Kidney capillary endothelial cell (primary cell): ENCODE measurements around the gene APBA2.

Source experiments
- DNase-seq: peaks from one replicate; pipeline ENCODE4 v3.0.0-alpha.2; 2018; ENCODE audit warnings: low spot score

Gene APBA2

GRCh38 chr15:28896951-28897350 lies 11.2 kb downstream of the APBA2 start:
- DNase-seq, result peak; percentile 69

- no peak for DNase-seq
Observed at GRCh38 chr15:28897861-28898585, 12.2 kb downstream of the APBA2 start.

DNA sequence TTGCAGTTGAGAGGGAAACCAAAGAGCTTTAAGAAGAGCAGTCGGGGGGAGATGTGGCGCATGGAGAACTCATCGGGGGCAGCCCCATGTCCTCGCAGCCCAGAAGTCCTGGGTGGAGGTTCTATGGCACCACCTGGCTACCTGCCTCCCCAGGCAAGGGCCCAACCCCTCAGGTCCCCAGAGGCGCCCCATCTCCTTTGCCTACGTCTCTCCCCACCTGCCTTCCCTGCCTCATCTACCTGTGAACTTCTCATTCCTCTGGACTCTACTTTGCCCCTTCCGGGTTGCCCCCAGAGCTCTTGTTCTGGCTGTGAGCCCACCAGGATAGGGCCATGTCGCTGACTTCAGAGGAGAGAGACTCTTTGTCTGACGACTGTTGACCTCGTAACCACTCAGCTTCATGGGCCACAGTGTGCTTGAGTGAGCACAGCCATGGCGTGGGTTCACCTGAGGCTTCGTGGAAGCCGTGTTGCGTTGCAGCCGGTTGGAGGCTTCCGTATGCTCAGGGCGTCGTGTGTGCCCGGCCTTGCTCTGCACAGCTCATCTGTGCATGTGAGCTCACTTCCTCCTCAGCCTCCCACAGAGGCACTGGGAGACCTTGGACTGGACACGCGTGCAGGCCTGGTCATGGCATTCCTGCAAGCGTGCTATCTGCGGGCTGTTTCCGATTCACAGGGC lies 13.4 kb downstream of the APBA2 start:
- DNase-seq, result no peak

- DNase-seq, result no peak
Observed at GRCh38 chr15:28900041-28900891, 14.5 kb downstream of the APBA2 start.

DNA sequence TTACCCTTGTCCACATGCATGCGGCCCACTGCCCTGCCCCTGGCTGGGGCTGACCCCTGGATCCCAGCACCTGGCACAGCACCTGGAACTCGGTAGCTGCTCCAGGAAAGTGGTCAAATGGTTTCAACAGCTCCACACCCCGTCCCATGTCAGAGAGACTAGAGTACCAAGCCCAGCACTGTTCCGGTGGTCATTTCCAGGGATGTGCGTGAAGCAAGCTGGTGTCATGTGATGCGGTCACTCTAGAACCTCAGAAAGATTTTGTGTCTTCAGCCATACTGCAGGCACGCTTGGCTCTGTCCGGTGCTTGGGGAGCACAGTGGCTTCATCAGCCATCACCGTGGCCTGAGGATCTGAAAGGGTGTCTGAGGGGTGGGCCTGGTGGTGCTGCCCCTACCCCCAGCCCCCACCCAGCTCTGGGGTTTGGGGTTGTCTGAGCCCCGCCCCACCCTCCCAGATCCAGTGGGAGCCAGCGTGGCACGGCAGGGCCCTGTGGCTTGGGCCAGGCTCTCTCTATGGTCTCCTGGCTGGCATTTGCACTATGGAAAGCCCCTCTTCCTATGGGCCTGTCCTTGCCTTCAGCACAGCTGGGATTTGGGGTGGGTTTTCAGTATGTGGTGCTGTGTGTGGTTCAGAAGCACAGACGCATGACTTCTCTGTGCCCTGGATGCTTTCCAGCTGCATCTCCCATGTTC lies 15.3 kb downstream of the APBA2 start:
- DNase-seq, result no peak

GRCh38 chr15:28901587-28901980 lies 15.8 kb downstream of the APBA2 start:
- no peak for DNase-seq

DNA sequence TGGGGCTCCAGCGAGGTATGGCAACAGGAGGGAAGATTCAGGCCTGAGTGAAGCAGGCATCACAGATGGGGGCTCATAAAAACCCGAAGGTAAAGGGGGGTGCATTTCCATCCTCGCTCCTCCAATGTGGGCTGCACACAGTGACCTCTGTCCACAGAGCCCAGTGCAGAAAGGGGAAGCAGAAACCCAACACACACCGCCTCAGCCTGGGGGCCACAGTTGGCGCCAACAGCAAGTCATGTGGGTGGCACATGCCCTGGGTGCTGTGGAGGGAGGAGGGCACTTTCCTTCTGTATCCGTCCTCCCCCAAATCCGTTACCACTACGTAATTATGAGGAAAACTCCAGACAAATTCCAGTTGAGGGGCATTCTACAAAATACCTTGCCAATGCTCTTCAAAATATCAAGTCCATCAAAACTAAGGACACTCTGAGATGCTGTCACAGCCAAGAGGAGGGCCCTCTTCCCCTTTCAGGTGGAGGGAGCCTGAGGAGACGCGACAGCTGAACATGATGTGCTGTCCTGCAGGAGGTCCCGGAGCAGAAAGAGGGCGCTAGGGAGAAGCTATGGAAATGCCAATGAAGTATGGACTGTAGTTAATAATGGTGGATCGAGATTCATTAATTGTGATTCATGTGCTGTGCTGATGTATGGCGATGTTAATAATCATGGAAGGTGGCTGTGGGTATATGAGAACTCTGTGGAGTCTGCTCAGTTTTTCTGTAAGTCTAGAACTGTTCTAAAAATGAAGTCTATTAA lies 16.4 kb downstream of the APBA2 start:
- DNase-seq, result no peak

GRCh38 chr15:28902856-28903255 lies 17.1 kb downstream of the APBA2 start:
- no peak for DNase-seq

GRCh38 chr15:28903555-28903954 lies 17.8 kb downstream of the APBA2 start:
- DNase-seq, result no peak

GRCh38 chr15:28904003-28904402 lies 18.2 kb downstream of the APBA2 start:
- no peak for DNase-seq

DNA sequence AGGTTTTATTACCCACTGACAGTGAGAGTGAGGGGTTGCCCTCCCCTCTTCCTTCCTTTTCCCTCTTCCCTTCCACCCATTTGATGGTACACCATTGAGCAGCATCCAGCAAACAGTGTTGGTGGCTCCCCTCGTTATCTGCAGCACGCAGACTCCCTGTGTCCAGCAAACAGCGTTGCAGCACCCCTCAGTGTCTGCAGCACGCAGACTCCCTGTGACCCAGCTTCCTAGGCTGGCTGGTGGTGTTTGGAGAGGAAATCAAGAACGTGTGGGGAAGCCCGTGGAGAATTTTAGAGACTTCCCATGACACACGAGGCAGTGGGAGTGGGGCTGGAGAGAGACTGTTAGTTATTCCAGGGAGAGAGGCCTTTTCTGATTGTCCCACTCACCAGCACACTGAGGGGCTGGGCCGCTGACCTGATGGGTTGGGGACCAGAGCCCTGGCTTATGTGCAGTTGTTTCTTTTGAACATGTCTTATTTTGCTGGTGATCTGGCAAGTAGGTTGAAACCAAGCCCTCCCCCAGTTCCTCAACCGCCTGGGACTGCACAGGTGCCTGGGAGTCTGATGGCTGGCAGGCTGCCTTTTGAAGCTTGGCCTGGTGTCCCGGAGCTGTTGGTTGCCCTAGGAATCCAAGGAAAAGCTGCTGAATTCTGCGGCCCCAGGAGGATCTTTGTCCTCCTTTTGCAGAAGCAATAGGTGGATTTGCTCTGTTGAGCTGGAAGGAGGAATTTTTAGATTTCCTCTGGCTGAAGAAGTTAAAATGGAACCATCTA lies 19.0 kb downstream of the APBA2 start:
- no peak for DNase-seq

DNA sequence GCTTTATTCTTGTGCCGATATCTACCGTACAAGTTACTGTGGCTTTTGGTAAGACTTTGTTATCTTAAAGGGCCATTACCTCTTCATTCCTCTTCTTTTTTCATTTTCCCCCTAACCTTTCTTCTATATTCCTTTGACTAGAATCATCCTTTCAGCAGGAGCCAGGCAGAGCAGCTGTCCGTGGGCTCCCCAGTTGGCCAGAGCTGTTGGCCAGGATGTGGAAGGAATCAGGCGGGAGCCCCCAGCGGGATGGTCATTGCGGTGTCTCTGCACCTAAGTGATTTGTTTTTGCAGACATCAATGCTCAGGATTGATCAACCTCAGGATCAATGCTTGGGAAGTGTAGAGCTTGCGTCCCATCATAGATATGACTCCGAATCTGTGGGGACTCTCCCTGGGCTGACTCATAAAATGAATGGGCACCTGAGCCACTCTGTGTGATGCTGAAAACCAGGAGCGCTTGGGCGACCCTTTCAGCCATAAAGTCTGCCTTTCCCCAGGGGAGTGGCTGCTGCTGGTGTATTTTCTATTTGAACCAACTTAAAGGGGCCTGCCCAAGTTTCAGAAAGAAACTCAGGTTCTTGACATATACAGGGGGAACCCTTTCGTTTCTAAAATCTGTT lies 21.7 kb downstream of the APBA2 start:
- DNase-seq, result no peak

DNA sequence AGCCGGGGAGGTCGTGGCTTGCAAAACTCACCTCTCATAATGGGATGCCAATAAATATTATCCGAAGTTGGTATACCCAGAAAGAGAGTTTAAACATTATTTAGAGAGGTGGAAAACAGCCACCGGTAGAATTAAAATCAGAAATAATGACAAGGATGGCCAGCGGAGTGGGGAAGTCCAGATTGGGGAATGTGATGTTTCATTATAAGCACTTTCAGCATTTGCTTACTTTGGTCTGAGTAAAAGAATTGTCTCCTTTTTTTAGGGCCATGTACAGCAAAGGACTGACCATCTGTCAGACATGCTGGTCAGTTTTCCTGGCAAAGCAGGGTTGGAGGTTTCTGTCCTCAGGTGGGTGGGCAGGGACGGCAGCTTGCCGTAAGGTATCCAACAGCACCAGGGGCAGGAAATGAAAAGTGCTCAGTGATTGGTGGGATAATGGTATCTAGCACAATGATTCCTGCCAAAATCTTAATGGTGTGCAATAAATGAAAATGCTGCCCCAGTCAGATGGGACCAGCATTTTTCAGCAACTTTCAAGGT lies 24.3 kb downstream of the APBA2 start:
- no peak for DNase-seq

GRCh38 chr15:28911310-28911931 lies 25.6 kb downstream of the APBA2 start:
- DNase-seq, result no peak

DNA sequence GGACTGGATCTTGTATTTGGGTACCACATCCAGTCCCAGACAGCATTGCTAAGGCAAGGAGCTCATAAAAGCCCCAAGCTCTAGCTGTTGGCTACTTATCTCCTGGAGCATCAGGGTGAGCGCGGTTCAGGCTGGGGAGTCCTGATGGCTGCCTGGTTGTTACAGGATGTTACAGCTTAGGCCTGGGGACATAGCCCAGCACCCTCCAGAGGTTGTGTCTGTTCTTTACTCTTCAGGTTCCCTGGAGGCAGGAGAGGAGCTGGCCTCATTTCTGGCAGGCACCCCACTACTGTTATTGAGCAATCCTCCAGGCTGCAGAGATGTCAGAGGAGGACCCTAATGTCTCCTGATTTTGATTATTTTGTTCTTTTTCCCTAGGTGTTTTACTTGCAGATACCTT lies 26.6 kb downstream of the APBA2 start:
- DNase-seq, result no peak

GRCh38 chr15:28913171-28913765 lies 27.5 kb downstream of the APBA2 start:
- peak; percentile 51 for DNase-seq

DNA sequence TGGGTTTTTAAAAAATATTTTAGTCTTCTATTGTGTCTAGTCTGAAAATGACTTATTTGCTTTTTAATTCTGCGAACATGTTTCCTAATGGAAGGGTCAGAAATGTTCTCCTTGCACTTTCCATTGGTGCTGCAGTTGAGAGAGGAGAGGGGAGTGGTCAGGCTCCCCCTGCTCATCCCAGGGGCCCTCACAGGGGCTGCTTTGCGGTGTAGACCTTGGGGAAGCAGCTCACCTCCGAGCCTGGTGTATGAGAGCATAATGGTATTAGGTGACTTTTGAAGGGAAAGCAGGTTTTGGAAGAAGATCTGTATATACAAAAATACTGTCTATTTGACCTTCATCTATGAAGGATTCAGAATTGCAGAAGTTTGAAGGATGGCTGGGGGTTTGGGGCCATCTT lies 28.3 kb downstream of the APBA2 start:
- no peak for DNase-seq

GRCh38 chr15:28914483-28915023 lies 28.8 kb downstream of the APBA2 start:
- DNase-seq, result no peak
